HG02852 (cell line): ENCODE data around the gene PLXDC2.

Source experiments
- ATAC-seq: cut with Tn5 transposase; IDR thresholded peaks from one replicate; pipeline ENCODE4 v1.9.1; 2021; ENCODE audit warnings: mild to moderate bottlenecking, moderate library complexity; ENCODE audit not compliant: unreplicated experiment

The PLXDC2 gene

GRCh38 chr10:19815036-19815730, 1.0 kb upstream of the PLXDC2 start:
- ATAC-seq = no peak

GRCh38 chr10:19815731-19816410, 361 bp upstream of the PLXDC2 start:
- ATAC-seq = no peak

GRCh38 chr10:19817231-19817933, 1.1 kb downstream of the PLXDC2 start:
- peak; percentile 8 for ATAC-seq

GRCh38 chr10:19818876-19819275, 2.6 kb downstream of the PLXDC2 start:
- ATAC-seq = no peak

GRCh38 chr10:19819419-19820033, 3.3 kb downstream of the PLXDC2 start:
- no peak for ATAC-seq

- ATAC-seq = no peak
These were observed 8.4 kb downstream of the PLXDC2 start for GRCh38 chr10:19824381-19825342.

- ATAC-seq = no peak
These were observed 9.5 kb downstream of the PLXDC2 start for GRCh38 chr10:19825700-19826099.

- ATAC-seq = no peak
These were observed 10.5 kb downstream of the PLXDC2 start for GRCh38 chr10:19826712-19827111.

- ATAC-seq = no peak
These were observed 12.2 kb downstream of the PLXDC2 start for GRCh38 chr10:19828278-19829049.

GRCh38 chr10:19832699-19833098, 16.5 kb downstream of the PLXDC2 start:
- ATAC-seq = no peak

- no peak for ATAC-seq
These were observed 17.1 kb downstream of the PLXDC2 start for GRCh38 chr10:19833170-19833824.

- ATAC-seq = no peak
These were observed 19.7 kb downstream of the PLXDC2 start for GRCh38 chr10:19835952-19836351.

- ATAC-seq = no peak
These were observed 22.9 kb downstream of the PLXDC2 start for GRCh38 chr10:19839090-19839489.

- ATAC-seq = no peak
These were observed 23.3 kb downstream of the PLXDC2 start for GRCh38 chr10:19839552-19839951.

GRCh38 chr10:19840776-19841175, 24.5 kb downstream of the PLXDC2 start:
- ATAC-seq = no peak

- no peak for ATAC-seq
These were observed 27.3 kb downstream of the PLXDC2 start for GRCh38 chr10:19843487-19843886.

- ATAC-seq = no peak
These were observed 29.5 kb downstream of the PLXDC2 start for GRCh38 chr10:19845503-19846368.

GRCh38 chr10:19847321-19847720, 31.1 kb downstream of the PLXDC2 start:
- no peak for ATAC-seq
